Activated naive CD8-positive, alpha-beta T cell treated with anti-CD3 and anti-CD28 coated beads, Interleukin-2, amount 50 U/mL, for 16 hours (primary cell): ENCODE results near the gene TMEM150B.
"Not testable (repeated sequence)": the region's sequence is repeated elsewhere in the genome, so short reads cannot be mapped to it uniquely, and the experiment has no call there.

Experiments
- DNase-seq: peaks from one replicate; pipeline ENCODE4 v3.0.0-alpha.2; 2020; ENCODE audit warnings: low read depth, low spot score

The TMEM150B gene

GRCh38 chr19:55339105-55339888 is 14.2 kb upstream of the TMEM150B start, which contains the start of gene KMT5C:
Gene KMT5C (plus strand): TSS chr19:55339876. CDS start chr19:55341937, 2,061 bp downstream.
- peak; percentile 100 for DNase-seq

GRCh38 chr19:55336101-55336500 is 11.0 kb upstream of the TMEM150B start:
- no peak for DNase-seq

GRCh38 chr19:55333870-55334269 is 8.7 kb upstream of the TMEM150B start:
- DNase-seq = no peak

GRCh38 chr19:55329791-55330190 is 4.7 kb upstream of the TMEM150B start:
- DNase-seq = not testable (repeated sequence)

GRCh38 chr19:55328774-55329318 is 3.7 kb upstream of the TMEM150B start:
- not testable (repeated sequence) for DNase-seq

GRCh38 chr19:55324662-55325061 is 479 bp downstream of the TMEM150B start:
- DNase-seq = no peak

GRCh38 chr19:55322204-55322885 is 2.8 kb downstream of the TMEM150B start:
- DNase-seq = no peak

- no peak for DNase-seq
Measured at GRCh38 chr19:55321466-55322137, 3.5 kb downstream of the TMEM150B start.

- no peak for DNase-seq
Measured at GRCh38 chr19:55320844-55321419, 4.2 kb downstream of the TMEM150B start.

GRCh38 chr19:55319785-55320184 is 5.4 kb downstream of the TMEM150B start:
- DNase-seq = no peak

- no peak for DNase-seq
Measured at GRCh38 chr19:55316646-55317045, 8.5 kb downstream of the TMEM150B start.

GRCh38 chr19:55315956-55316525 is 9.1 kb downstream of the TMEM150B start:
- DNase-seq = no peak

GRCh38 chr19:55314396-55314795 is 10.7 kb downstream of the TMEM150B start:
- DNase-seq = no peak

- no peak for DNase-seq
Measured at GRCh38 chr19:55312621-55313512, 12.3 kb downstream of the TMEM150B start.

- no peak for DNase-seq
Measured at GRCh38 chr19:55311797-55312196, 13.3 kb downstream of the TMEM150B start.

- DNase-seq = no peak
Measured at GRCh38 chr19:55311397-55311796, 13.7 kb downstream of the TMEM150B start.

- DNase-seq = no peak
Measured at GRCh38 chr19:55310498-55310897, 14.6 kb downstream of the TMEM150B start.

GRCh38 chr19:55309448-55309847 is 15.7 kb downstream of the TMEM150B start:
- DNase-seq = no peak

GRCh38 chr19:55308281-55308680 is 16.9 kb downstream of the TMEM150B start:
- DNase-seq = no peak

GRCh38 chr19:55306712-55307111 is 18.4 kb downstream of the TMEM150B start:
- no peak for DNase-seq
